GM21381 (cell line): Measurements from ENCODE around the gene FBF1.
"Not testable (repeated sequence)": the region's sequence is repeated elsewhere in the genome, so short reads cannot be mapped to it uniquely, and the experiment has no call there.

Experiments used
- ATAC-seq: cut with Tn5 transposase; IDR thresholded peaks from one replicate; pipeline ENCODE4 v1.9.1; 2021; ENCODE audit warnings: mild to moderate bottlenecking, moderate library complexity; ENCODE audit not compliant: unreplicated experiment

FBF1 gene

GRCh38 chr17:75876938-75877751 lies 63.7 kb downstream of the FBF1 start:
- no peak for ATAC-seq

GRCh38 chr17:75876190-75876937 lies 64.5 kb downstream of the FBF1 start:
- no peak for ATAC-seq

GRCh38 chr17:75875940-75876189 lies 65.0 kb downstream of the FBF1 start:
- ATAC-seq, result no peak

GRCh38 chr17:75875182-75875939 lies 65.5 kb downstream of the FBF1 start:
- no peak for ATAC-seq

- ATAC-seq, result no peak
Measured at GRCh38 chr17:75874323-75875181, 66.3 kb downstream of the FBF1 start.

GRCh38 chr17:75873587-75874322 lies 67.1 kb downstream of the FBF1 start:
- no peak for ATAC-seq

GRCh38 chr17:75872434-75873351 lies 68.1 kb downstream of the FBF1 start:
- ATAC-seq, result no peak

GRCh38 chr17:75870228-75870627 lies 70.6 kb downstream of the FBF1 start:
- not testable (repeated sequence) for ATAC-seq

GRCh38 chr17:75869282-75870141 lies 71.3 kb downstream of the FBF1 start:
- ATAC-seq, result no peak

GRCh38 chr17:75868730-75869281 lies 72.0 kb downstream of the FBF1 start:
- ATAC-seq, result not testable (repeated sequence)

GRCh38 chr17:75865404-75866188 lies 75.2 kb downstream of the FBF1 start:
- ATAC-seq, result not testable (repeated sequence)

GRCh38 chr17:75864887-75865286 lies 76.0 kb downstream of the FBF1 start:
- ATAC-seq, result not testable (repeated sequence)

- ATAC-seq, result peak; percentile 87
Measured at GRCh38 chr17:75864448-75864871, 76.4 kb downstream of the FBF1 start.

GRCh38 chr17:75861927-75862317 lies 78.9 kb downstream of the FBF1 start:
- ATAC-seq, result no peak
